ENCODE data around the gene SERTM2. TPM values are rescaled to one million over a fixed set of nuclear protein-coding genes. Genes with fewer than 3 reads are reported as not detected.

SERTM2 gene
- 10 to 100 TPM in 2 of 4 donors, 1 to 10 TPM in 1, under 1 TPM in 1; 0.69 to 21.3 (median 7.9) TPM for total RNA-seq

DNA sequence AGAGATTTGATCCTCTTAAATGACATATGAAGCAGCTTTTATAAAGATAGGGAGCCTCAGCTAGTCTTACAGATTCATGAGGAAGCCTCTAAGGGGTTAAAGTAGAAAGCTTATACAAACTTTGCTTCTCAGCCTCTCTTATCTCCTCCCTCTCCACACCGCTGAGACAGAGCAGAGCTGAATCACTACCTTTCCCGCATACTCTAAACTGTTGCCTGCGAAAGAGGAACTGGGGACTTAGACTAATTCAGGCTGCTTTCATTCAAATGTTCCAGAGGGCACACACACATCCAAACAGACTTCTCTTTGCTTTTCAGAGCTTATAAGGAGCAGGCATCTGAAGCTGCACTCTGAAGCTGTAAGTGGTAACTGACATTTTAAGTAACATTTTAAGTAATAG is at the start of gene SERTM2:
TSS of gene SERTM2 (plus strand) at position 169 of the 400 bp plus-strand sequence. CDS start 7,213 bp downstream, outside the sequence.
- H3K9me3 ChIP-seq = no peaks in the 10 kb centered on the region
- peak in 1 of 2 donors; percentile 23 for DNase-seq
- no peaks in the 10 kb centered on the region for H3K36me3 ChIP-seq
- H3K27ac ChIP-seq = peak within 1 kb of the TSS in 1 of 2 donors; percentile 30
- intact Hi-C loops (cut with DNase I; ENCODE audit: low total_unique reads) = no loop called here
- H3K27me3 ChIP-seq = peaks cover 0 to 16% of the 10 kb centered on the region in 2 donors
- TF ChIP-seq, protein P1, sequence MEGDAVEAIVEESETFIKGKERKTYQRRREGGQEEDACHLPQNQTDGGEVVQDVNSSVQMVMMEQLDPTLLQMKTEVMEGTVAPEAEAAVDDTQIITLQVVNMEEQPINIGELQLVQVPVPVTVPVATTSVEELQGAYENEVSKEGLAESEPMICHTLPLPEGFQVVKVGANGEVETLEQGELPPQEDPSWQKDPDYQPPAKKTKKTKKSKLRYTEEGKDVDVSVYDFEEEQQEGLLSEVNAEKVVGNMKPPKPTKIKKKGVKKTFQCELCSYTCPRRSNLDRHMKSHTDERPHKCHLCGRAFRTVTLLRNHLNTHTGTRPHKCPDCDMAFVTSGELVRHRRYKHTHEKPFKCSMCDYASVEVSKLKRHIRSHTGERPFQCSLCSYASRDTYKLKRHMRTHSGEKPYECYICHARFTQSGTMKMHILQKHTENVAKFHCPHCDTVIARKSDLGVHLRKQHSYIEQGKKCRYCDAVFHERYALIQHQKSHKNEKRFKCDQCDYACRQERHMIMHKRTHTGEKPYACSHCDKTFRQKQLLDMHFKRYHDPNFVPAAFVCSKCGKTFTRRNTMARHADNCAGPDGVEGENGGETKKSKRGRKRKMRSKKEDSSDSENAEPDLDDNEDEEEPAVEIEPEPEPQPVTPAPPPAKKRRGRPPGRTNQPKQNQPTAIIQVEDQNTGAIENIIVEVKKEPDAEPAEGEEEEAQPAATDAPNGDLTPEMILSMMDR (IDR thresholded peaks at IDR 0.05) = no peak
- TF ChIP-seq POLR2A (IDR thresholded peaks at IDR 0.05) = peak in 1 of 2 donors; percentile 24
- H3K4me3 ChIP-seq = no peak within 1 kb of the TSS
- H3K4me1 ChIP-seq = no peaks in the 10 kb centered on the region

DNA sequence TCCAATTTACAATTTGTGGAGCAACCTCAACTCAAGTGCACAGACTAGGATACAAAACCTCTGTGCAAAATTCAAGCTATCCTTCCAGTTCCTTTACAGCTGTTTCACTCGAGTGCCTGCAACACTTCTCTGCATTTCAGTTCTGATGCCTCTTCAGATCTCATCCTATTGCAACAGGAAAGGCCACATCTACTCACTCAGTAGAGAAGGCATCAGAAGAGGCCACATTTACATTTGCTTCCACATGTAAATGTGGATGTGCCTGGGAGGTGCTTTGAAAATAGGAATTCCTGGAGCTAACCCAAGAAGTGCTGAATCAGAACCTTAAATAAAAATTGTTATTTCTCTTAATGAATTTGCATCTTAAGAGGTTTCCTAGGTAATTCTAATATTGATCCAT is 45.8 kb upstream of the SERTM2 start:
- no peak for DNase-seq
- Histone ChIP-seq H3K9me3 (no peaks in the 10 kb centered on the region), H3K27ac (no peak overlapping the region), H3K4me3 (no peak overlapping the region), H3K27me3 (no peaks in the 10 kb centered on the region), H3K36me3 (no peaks in the 10 kb centered on the region), H3K4me1 (no peaks in the 10 kb centered on the region)
- TF ChIP-seq POLR2A (IDR thresholded peaks at IDR 0.05) = no peak
- TF ChIP-seq, protein P1 (IDR thresholded peaks at IDR 0.05) = no peak
- intact Hi-C loops (cut with DNase I; ENCODE audit: low total_unique reads) = no loop called here

DNA sequence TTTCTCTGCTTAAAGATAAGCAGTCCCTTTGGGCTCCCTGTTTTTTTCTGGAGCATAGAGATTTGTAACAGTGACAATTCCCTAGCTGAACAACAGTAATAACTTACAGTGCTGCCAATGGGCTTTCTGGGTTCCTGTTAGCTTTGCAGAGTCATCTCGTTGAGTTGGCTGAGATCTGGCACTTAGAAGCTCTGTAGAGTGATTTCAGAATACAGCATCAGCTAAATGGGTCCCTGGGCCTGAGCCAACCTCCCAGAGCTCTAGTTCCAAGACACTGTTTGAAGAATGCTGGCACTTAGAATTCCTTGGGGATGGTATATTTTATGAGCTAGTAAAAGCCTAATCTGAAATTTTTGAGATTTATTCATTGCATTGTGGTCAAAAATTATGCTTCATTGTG is 43.5 kb upstream of the SERTM2 start:
- H3K9me3 ChIP-seq = no peaks in the 10 kb centered on the region
- intact Hi-C loops (cut with DNase I; ENCODE audit: low total_unique reads) = no loop called here
- no peaks in the 10 kb centered on the region for H3K4me1 ChIP-seq
- no peak overlapping the region for H3K27ac ChIP-seq
- H3K4me3 ChIP-seq = no peak overlapping the region
- no peaks in the 10 kb centered on the region for H3K36me3 ChIP-seq
- H3K27me3 ChIP-seq = no peaks in the 10 kb centered on the region
- peak; percentile 28 to 30 for DNase-seq
- TF ChIP-seq, protein P1 (IDR thresholded peaks at IDR 0.05) = no peak
- no peak for TF ChIP-seq POLR2A (IDR thresholded peaks at IDR 0.05)

DNA sequence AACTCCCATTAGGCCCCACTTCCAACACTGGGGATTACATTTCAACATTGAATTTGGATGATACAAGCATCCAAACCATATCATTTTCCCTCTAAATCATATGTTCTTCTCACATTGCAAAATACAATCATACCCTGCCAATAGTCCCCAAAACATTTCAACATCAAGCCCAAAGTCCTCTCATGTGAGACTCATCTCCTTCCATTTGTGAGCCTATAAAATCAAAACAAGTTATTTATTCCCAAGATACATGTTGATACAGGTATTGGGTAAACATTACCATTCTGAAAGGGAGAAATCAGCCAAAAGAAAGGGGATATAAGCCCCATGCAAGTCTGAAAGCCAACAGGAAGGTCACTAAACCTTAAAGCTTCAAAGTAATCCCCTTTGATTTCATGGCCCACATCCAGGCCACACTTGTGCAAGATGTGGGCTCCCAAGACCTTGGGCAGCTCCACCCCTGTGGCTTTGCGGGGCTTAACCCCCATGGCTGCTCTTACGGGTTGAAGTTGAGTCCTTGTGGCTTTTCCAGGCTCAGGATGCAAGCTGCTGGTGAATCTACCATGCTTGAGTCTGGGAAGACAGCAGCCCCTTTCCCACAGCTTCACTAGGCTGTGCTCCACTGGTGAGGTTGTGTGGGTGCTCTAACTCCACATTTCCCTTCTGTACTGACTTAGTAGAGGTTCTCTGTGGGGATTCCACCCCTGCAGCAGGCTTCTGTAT is 40.6 kb upstream of the SERTM2 start:
- H3K4me3 ChIP-seq = no peak overlapping the region
- intact Hi-C loops (cut with DNase I; ENCODE audit: low total_unique reads) = no loop called here
- H3K9me3 ChIP-seq = no peaks in the 10 kb centered on the region
- H3K4me1 ChIP-seq = no peaks in the 10 kb centered on the region
- H3K27me3 ChIP-seq = no peaks in the 10 kb centered on the region
- H3K27ac ChIP-seq = no peak overlapping the region
- no peak for DNase-seq
- no peaks in the 10 kb centered on the region for H3K36me3 ChIP-seq
- TF ChIP-seq POLR2A (IDR thresholded peaks at IDR 0.05) = no peak
- TF ChIP-seq, protein P1 (IDR thresholded peaks at IDR 0.05) = no peak

DNA sequence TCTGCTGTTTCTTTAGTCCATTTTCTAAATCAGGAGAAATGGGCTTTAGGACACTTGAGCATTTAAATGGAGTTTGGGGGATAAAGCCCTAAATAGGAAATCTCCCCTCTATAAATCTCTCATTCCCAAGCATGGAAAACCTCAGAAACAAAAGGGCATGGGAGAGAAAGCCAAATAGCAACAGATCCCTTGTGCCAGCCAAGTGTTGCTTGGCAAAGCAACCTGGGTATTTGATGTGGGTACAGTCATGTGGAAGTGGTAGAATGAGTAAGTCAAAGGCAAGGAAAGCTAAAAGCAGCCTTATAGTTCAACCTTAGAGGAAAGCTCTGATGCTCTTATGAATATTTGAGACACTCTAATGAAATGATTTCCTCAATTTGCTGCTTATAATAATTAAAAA is 29.5 kb upstream of the SERTM2 start:
- no peak for DNase-seq

More for the DNA sequence above, 29.5 kb upstream of the SERTM2 start:
- Histone ChIP-seq H3K27ac (no peak overlapping the region), H3K4me3 (no peak overlapping the region), H3K9me3 (no peaks in the 10 kb centered on the region), H3K27me3 (no peaks in the 10 kb centered on the region), H3K4me1 (no peaks in the 10 kb centered on the region), H3K36me3 (no peaks in the 10 kb centered on the region)
- TF ChIP-seq POLR2A (IDR thresholded peaks at IDR 0.05) = no peak
- TF ChIP-seq, protein P1 (IDR thresholded peaks at IDR 0.05) = no peak
- intact Hi-C loops (cut with DNase I; ENCODE audit: low total_unique reads) = no loop called here
